HG03432 (cell line): ENCODE results near the gene AK5.

Experiments
- ATAC-seq: cut with Tn5 transposase; IDR thresholded peaks from one replicate; pipeline ENCODE4 v1.9.1; 2021; ENCODE audit warnings: mild to moderate bottlenecking, moderate library complexity; ENCODE audit not compliant: unreplicated experiment

Gene AK5

DNA sequence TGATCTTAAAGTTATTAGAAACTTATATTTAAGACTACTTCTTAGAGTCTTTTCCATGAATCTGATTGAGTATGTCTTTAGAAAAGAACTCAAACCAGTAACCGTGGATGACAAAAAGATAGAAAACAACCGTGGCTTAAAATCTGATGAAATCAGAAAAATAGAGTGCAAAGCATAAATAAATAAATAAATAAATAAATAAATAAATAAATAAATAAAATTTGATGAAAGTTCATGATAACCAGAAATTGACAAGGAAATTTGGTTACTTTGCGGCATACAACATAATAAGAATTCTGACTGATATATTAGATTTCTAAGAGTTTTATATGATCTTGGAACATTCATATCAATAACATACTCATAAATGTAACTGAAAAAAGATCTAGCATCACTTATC, 152.1 kb downstream of the AK5 start:
- no peak for ATAC-seq

DNA sequence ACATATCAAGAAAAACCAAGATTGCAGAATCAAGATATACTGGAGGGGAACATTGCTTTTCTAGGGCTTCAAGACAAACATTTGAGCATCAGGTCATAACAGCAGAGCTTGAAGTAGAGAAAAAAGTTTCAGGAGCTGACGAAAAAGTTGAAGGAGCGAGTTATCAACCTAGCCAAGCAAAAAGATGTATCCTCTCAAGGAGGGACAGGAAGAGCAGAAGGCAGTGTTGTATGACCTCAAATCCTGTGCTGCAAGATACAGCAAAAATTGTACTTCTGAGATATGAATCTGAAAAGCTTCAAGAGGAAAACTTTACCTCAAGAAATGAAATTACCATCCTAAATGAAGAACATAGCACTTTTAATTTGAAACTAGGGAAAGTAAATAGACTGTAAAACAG, 153.1 kb downstream of the AK5 start:
- no peak for ATAC-seq

DNA sequence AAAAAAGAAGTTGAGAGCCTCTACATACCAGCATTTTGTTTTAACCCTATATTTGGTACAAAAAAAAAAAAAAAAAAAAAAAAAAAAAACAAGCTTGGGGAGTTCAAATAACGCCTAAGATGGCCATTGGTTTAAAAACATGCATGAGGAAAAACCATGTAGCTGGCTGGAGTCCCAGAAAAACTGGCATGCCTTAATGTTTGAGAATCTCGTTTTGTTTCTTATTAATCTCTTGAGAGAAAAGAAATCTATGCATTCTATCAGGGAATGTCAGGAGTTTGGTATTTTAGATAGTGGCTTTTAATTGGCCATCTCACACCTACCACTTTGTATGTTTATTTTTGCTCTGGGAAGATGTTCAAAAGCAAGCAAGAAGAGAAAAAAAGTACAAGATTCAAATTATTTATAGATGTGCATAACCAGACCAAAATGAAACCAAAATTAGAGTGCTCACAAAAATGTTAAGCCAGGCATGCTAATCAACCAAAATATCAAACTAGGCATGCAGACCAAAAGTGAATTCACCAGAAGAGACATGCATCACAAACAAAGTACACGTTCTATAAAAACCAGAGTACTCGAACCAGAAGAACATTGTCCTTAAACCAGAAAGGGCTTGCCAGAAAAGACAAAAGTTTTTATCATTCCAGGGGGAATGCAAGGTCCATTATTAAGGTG, 156.6 kb downstream of the AK5 start:
- ATAC-seq: no peak

DNA sequence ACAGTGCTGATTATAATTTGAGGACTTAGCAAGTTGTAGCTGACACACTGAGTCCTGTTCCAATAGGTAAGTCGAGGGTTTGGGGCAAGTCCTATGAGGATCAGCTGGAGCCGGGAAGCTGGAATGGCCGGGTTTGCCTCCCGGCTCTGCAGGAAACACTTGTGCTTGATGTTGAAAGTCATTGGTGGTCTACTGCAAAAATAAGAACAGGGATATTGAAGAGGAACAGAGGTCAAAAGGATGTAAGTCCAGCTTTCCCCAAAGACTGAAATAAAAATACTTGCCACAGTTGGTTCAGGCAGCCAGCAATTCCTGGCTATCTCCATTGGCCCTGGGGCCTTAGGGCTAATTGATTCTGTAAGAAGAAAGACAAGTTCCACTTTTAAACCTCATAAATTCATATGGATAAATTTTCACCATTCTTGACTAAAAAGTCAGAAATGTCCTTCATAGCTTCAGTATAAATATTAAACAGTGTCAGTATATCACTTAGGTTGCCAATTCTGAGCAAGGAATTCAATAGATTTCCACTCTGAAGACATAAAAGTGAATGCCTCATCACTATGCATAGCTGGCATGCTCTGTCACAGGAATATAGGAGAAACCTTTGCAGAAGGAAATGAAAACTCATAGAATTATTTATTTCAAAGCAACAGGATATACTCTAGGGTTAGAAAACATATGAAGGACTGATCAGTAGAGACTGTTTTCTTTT, 165.2 kb downstream of the AK5 start:
- no peak for ATAC-seq

DNA sequence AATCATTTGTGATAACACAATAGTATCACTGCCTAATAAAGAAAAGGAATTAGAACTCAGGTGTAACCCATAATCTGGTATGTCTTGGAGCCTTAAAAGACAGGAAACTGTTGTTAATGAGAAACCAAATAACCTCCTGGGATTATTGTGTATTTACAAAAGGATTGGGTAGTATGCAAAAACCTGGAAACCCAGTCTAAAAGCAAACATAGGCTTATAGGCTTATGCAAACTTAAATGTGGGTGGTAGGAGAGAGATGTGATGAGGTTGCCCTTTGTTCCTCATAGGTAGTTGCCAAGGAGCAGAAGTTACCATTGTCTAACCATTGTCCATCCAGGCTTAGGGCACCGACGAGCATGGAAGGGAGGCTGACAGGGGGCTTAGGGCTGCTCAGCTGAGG, 165.8 kb downstream of the AK5 start:
- ATAC-seq: no peak

DNA sequence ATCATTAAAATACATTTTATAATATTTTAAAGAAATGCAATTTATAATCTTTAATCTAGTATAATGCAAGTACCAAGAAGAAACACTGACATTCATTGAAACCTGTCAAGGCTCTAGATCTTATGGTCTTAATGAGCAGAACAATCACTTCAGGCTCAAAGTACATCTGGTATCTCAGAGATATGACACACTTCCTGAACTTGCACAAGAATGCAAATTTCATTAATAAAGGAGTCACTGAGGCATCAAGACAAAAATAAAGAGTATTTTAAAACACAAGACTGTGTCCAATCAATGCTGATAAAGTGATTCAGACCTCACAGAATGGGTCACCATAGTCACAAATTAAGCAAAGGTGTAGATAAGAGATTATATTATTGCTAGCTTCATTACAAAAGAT, 178.1 kb downstream of the AK5 start:
- no peak for ATAC-seq

DNA sequence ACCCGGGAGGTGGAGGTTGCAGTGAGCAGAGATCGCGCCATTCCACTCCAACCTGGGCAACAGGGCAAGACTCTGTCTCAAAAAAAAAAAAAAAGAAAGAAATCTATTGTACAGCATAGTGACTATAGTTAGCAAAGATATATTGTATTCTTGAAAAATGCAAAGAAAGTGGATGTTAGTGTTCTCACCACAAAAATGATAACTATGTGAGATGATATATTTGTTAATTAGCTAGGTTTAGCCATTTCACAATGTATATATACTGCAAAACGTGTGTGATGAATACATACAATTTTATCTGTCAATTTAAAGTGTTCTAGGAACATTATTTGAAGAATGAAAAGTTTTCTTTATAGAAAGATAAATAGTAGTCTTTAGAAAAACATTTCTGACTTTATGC, 179.9 kb downstream of the AK5 start:
- no peak for ATAC-seq

DNA sequence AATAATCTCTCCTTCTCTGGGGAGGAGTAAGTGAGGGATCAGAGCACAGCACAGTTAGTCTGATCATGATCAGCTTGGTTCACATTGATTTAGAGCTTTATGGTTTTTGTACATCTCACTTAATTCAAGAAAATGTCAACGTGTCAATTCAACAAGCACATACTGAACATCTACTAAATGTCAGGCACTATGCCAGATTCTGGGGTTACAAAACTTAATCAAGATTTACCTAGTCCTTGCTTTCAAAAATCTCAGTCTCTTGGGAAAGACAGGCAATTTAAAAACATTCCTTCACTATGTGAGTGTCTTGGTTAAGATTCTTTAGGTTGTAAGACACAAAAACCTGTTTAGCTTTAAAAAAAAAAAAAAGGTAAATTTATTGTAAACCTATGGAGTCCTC, 181.4 kb downstream of the AK5 start:
- no peak for ATAC-seq

DNA sequence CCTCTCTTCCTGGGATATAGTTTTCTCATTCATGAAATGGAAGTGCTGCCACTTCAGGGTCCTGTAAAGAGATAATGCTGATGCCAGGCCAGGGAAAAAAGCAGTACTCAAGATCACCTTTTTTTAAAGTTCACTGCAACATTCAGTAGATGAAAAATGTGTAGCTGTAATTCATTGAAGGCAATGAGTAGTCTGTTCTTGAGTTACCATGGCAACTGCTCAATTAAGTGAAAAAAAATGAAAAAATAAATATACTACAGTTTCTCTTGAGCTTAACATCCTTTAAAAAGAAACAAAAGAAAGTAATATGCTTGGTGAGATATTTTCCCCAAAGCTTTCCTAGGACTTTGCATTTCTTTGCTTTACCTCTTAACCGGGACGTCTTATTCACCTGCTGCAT, 183.3 kb downstream of the AK5 start:
- no peak for ATAC-seq

DNA sequence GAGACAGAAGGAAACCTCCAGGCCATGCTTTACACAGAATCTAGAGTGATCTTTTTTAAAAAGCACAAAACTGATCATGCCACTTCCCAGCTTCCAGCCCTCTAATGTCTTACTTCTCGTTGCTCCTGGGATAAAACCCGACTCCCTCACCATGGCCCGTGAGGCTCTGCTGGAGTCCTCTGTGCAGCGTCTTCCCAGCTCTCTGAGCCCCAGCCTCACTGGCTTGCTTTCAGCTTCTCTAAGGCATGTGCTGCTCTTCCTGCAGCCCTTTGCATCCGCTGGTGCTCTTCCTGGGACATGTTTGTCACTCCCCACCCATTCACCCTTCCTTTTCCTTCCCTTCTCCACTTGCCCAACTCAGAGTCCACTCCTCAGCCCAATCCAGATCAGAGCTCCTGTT, 184.1 kb downstream of the AK5 start:
- no peak for ATAC-seq

DNA sequence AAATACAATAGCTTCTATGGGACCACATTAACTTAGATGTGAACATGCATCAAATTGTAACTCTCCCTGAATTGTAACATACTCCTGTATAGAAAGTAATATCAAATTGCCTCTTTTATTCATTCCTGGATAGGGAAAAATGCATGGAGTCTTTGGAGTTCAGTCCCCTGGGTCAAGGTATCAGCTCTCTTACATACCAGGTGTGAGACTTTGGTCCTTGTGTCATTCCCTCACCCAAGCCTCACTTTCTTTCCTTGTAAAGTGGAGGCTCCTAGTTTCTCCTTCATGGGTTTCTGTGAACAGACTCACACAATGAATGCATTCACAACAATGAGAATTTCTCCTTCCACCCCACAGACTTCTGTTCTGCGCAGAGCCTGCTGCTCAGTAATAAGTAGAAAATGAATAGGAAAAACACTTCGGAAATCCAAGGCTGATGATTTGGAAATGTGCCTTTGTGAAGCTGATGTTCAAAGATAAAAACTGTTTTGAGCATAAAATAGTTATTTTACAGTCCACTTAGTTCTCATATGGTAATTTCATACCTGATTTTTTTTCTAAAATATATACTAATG, 185.3 kb downstream of the AK5 start:
- no peak for ATAC-seq

DNA sequence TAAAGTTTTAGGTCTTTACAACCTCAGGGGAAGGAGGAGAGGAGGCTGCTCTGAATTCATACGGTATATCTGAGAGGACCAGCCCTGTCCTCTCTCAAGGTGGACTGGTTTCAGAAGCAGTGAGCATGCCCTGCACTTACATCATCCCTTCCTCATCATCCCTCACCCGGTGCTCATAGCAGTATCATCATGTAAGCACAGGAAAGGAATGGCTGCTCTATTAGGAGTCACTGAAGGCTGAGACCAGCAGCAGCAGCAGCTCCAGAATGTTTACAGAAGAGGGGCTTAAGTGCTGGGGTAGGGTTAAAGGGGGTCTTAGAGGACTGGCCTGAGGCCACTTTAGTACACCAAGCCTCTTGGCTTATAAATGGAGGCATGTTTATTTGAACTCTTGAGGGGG, 185.9 kb downstream of the AK5 start:
- ATAC-seq: no peak

DNA sequence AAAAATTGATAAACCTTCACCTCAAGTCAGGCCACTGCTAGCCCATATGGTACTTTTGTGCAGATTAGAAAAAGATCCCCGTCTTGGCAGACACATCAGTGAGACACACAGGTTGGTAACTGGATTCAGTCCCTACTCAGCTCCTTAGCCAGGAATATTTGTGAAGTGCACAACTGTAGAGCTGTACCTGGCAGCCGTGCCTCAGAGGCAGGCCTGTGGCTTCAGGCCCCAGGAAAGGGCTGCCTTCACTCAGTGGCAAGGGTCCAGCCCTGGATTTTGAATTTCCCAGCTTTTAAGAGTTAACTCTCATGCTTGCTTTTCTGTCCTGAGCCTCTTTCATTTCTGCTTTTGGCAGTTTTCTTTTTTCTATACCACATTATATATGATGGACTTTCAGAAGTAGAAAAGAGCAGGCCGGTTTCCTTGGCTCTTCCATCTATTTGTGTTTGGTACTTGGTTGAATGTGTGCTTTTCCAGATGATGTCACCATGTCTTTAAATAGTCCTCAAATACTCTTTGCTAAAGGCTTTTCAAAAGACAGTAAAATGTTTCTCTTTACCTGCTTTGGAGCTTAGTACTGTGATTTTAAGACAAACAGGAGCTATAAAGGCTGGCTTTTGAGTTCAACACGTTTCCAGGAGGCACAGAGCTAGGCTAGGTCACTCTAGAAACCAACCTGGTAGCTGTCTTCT, 186.6 kb downstream of the AK5 start:
- ATAC-seq: no peak

DNA sequence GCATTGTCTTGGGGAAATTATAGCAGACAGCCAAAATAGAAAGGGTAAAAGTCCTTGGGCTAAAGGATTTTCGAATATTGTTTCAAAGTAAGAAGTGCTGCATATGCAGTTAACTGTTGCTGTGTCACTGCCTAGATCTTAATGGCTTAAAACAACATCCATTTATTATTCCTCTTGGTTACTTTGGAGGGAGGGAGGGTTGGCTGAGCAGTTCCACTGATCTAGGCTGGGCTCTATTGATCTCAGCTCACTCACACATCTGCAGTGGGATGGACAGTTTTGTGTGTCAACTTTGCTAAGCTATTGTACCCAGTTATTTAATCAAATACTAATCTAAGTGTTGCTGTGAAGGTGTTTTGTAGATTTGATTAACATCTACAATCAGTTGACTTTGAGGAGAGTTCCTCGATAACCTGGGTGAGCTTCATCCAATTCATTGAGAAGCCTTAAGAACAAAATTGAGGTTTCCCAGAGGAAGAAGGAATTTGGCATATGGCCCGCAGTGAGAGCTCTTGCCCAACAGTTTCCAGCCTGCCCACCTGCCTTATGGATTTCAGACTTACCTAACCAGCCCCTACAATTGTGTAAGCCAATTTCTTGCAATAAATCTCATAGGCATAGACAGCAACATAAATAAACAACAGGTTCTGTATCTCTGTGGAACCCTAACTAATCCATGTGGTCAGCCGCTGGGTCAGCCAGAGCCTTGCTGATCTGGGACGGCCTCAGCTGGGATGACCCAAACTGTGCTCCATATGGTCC, 187.3 kb downstream of the AK5 start:
- ATAC-seq: no peak

DNA sequence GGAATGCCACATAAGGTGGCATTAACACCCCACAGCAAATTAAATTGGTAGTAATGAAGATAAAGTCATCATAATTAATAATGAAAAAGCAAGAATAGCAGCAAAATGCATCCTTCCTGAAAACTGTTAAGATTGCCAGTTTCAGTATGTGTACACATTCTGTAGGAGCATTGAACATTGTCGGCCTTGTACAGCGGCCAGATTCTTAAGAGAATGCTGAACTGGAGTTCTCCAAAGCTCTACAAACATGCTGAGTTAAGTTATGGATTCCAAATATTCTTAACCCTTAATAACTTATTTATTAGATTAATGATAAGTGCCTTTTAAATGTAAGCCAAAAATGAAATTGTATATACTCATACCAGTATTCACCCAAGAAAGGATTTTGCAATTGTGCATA, 189.9 kb downstream of the AK5 start:
- ATAC-seq: no peak

DNA sequence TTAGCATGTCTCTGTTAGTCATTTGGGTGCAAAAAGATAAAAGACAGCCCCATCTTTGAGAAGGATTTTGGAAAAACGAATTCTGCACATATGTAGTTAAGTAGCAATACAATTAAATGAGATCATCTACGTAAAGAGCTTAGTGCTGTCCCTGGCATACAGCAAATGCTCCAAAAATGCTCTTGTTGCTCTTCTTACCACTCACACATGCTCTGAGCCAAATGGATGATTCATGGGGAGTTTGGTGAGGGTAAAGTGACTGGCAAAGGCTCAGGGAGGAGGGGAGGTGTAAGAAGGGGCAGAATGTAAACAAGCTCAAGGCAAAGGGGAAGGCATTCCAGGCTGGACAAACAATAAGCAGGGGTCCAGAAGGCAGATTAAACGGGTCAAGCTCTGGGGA, 191.9 kb downstream of the AK5 start:
- ATAC-seq: no peak

DNA sequence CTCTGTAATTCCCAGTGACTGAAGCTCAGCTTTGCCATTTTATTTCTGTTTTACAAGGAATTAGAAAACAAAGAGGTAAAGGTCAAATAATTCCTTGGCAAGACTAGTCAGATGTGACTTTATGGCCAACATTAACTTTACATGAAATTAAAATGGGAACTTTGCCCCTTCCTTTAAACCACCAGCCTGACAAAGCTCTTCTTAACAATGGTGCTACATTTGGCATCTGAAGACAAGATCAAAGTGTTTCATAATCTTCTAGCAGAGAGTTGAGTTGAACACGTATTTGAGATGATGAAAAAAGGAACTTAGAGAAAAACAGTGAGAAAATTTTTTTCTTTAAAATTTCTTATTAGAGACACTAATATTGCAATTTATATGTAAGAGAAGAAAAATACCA, 193.8 kb downstream of the AK5 start:
- no peak for ATAC-seq

DNA sequence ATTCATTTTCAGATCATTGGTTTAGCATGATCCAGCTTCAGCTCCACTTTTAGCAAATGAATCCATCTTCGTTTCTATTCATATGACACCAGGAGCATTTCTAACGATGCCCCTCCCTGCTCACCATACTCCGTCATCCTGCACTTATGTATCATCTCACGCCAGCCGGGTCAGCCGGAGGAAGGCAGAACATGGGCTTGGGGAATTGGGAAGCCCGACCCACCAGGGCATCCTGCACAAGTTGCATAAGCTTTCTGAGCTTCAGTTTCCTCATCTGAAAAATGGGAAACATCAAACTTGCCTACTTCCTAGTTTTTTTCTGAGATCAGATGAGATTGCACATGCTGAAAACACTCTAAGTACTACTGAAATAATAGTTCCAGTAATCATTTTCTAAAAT, 194.7 kb downstream of the AK5 start:
- ATAC-seq: no peak

DNA sequence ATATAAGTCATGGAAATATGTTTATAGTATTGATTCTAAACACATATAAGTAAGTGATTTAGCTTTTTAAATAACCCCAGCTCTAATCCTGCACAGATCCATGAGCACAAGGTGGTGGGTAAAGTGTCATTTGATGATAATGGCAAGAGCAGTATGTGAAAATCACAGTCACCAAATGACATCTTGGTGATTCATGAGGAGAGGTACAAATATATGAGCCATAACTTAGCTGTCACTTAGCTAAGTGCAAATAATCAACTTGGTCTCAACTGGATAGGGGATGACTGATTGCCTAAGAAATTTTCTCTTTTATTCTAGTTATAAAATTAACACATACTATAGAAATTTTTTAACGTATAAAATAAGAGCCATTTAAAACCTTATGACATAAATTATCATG, 202.5 kb downstream of the AK5 start:
- ATAC-seq: no peak

DNA sequence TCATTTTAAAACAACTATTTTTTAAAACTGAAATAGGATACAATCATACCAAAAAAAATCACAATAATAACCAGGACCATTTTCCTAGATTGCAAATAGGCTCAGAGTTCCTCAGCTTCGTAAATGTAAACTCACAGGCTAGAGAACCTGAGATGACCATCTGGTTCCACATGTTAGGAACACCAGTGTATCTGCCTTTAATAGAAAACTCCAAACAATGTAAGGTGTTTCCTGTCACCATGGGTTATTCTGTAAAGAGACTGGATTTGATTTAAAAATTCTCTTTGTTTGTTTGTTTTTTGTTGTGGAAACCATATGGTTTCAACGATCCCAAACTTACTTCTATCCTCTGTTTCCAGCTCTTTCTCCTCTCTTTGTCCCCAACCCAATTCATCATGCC, 203.1 kb downstream of the AK5 start:
- no peak for ATAC-seq

DNA sequence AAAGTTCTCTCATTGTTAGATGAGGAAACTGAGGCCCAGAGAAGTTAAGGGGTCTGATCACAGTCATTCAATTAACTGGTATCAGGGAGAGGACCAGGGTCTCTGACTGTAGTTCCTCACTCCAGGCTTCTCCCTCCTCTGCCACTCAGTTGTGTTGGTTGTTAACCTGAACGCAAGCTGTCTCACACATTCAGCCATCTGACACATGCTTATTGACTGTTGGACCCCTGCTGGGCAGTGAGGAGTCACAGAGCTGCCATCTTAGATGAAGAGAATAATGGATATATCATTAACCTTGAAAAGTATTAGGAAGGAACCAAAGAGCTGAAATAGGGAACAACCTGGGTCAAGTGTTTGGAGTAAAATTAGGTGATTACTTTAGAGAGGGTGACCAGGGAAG, 205.8 kb downstream of the AK5 start:
- ATAC-seq: no peak
